Measurements from ENCODE around the gene EEIG2. TPM values are rescaled to one million over a fixed set of nuclear protein-coding genes. Genes with fewer than 3 reads are reported as not detected.

Gene EEIG2
- total and polyA plus RNA-seq, 2 of the 13 experiments (the other 11 are each of a cell fraction or from before 2014, with no cell fraction given) = 0.90 to 3.2 TPM

DNA sequence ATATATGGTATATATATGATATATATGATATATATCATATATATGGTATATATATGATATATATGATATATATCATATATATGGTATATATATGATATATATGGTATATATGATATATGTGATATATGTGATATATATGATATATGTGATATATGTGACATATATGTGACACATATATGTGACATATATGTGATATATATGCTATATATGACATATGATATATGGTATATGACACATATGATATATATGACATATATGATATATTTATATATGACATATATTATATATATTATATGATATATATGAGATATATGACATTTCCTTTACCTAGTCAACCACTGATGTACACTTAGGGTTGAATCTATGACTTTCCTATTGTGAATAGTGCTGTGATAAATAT is 36.1 kb upstream of the EEIG2 start (continued):
- no peak for TF ChIP-seq REL (CRISPR knock-in tag; conservative IDR thresholded peaks at IDR 0.05)

- intact Hi-C loops (cut with micrococcal nuclease; ENCODE audit: unreplicated experiment) (no loop called here), in situ Hi-C loops (cut with HindIII; ENCODE audit: extremely low pct_ligation_motif_present, low pct_unique_long_range_greater_than_20kb) (no loop called here)
- no peak overlapping the region for H3K4me3 ChIP-seq (replicated peaks in 1 of 3; ENCODE audit: insufficient read depth in 1 of 3, low read depth in 2 of 3, low read length in 3 of 3)
- ChIA-PET POLR2A (no interaction called here), CTCF (ENCODE audit: low intra/inter-chr PET ratio, low total read pairs) (no interaction called here)
- H3K9me3 ChIP-seq (ENCODE audit: low read length) = no peaks in the 10 kb centered on the region
- H3K4me2 ChIP-seq (ENCODE audit: low read depth, low read length) = no peak overlapping the region
- WGBS (ENCODE audit: low lambda C conversion rate) = 14% methylated on average over 3 of the region's 3 CpGs
- H4K20me1 ChIP-seq (ENCODE audit: insufficient read depth, low read length) = no peaks in the 10 kb centered on the region
- no peak overlapping the region for H3K9ac ChIP-seq (ENCODE audit: insufficient read depth, low read depth, low read length)
- no peaks in the 10 kb centered on the region for H3K4me1 ChIP-seq (ENCODE audit: insufficient read depth, low read length)
- TF ChIP-seq ZFP62 (CRISPR knock-in tag; IDR thresholded peaks at IDR 0.05) (no peak), ZNF33B (CRISPR knock-in tag; IDR thresholded peaks at IDR 0.05) (no peak), ARNT (IDR thresholded peaks at IDR 0.05) (no peak), U2AF1 (optimal IDR thresholded peaks at IDR 0.05; ENCODE audit: low read depth, low read length) (no peak), RXRB (CRISPR knock-in tag; IDR thresholded peaks at IDR 0.05; ENCODE audit: borderline replicate concordance) (no peak), ZNF280D (CRISPR knock-in tag; IDR thresholded peaks at IDR 0.05) (no peak)
- H3K79me2 ChIP-seq (ENCODE audit: insufficient read depth, low read length) = no peaks in the 10 kb centered on the region
- no peak for FAIRE-seq
- ATAC-seq = no peak
- no peak for DNase-seq (ENCODE audit: low spot score)
- no peaks in the 10 kb centered on the region for H3K36me3 ChIP-seq (replicated peaks in 1 of 2; ENCODE audit: control insufficient read depth in 1 of 2, insufficient read depth in 2 of 2, low read length in 2 of 2)
- no peak overlapping the region for H2AFZ ChIP-seq (ENCODE audit: low read length)
- H3K27me3 ChIP-seq (ENCODE audit: control insufficient read depth in 1 of 2, insufficient read depth in 2 of 2, low read length in 2 of 2) = 0 out of 5 replicates have a peak, but pooled peaks cover 0 to 4% of the 10 kb centered on the region in 2 experiments
- BruUV-seq (replicated peaks) = no TSS peak
- H3K27ac ChIP-seq (ENCODE audit: extremely low read length, insufficient read depth, low read length) = no peak overlapping the region
These were observed 35.2 kb upstream of the EEIG2 start for GRCh38 chr1:108524676-108525075.
